ENCODE results near the gene CORO1C.
"Not testable (repeated sequence)": the region's sequence is repeated elsewhere in the genome, so short reads cannot be mapped to it uniquely, and the experiment has no call there.

CORO1C gene

GRCh38 chr12:108734200-108734906 is 3.0 kb upstream of the CORO1C start:
- Histone ChIP-seq H3K4me3 (ENCODE audit: low read length in 2 of 2) (peak overlapping the region; percentile 20 to 33), H3K27me3 (ENCODE audit: control insufficient read depth in 2 of 2, insufficient read depth in 2 of 2, low read length in 2 of 2) (no peaks in the 10 kb centered on the region), H3K9me3 (ENCODE audit: control insufficient read depth in 2 of 2, low read length in 2 of 2) (no peaks in the 10 kb centered on the region), H3K4me1 (ENCODE audit: control insufficient read depth in 2 of 2, insufficient read depth in 2 of 2, low read length in 2 of 2) (peaks cover 26 to 32% of the 10 kb centered on the region in 2 donors), H3K36me3 (ENCODE audit: control insufficient read depth in 2 of 2, insufficient read depth in 2 of 2, low read length in 2 of 2) (no peaks in the 10 kb centered on the region), H3K9ac (ENCODE audit: low read depth in 1 of 2, low read length in 2 of 2) (peak overlapping the region; percentile 67 to 70), H3K27ac (ENCODE audit: low read depth in 2 of 2, low read length in 2 of 2) (peak overlapping the region; percentile 98 to 99)

DNA sequence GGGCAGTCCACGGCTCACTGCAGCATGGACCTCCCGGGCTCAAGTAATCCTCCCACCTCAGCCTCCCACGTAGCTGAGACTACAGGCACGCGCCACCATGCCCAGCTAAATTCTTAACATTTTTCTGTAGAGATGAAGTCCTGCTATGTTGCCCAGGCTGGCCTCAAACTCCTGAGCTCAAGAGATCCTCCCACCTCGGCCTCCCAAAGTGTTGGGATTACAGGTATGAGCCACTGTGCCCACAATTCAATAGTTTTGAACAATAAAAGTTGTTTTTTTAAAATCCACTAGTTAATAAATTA is 1.9 kb upstream of the CORO1C start:
- H3K4me3 ChIP-seq (ENCODE audit: low read length in 2 of 2); H3K27me3 ChIP-seq (ENCODE audit: control insufficient read depth in 2 of 2, insufficient read depth in 2 of 2, low read length in 2 of 2); H3K9ac ChIP-seq (ENCODE audit: low read depth in 1 of 2, low read length in 2 of 2); H3K9me3 ChIP-seq (ENCODE audit: control insufficient read depth in 2 of 2, low read length in 2 of 2); H3K36me3 ChIP-seq (ENCODE audit: control insufficient read depth in 2 of 2, insufficient read depth in 2 of 2, low read length in 2 of 2): not testable (repeated sequence)
- Histone ChIP-seq H3K4me1 (ENCODE audit: control insufficient read depth in 2 of 2, insufficient read depth in 2 of 2, low read length in 2 of 2) (peaks cover 23 to 43% of the 10 kb centered on the region in 2 donors), H3K27ac (ENCODE audit: low read depth in 2 of 2, low read length in 2 of 2) (peak overlapping the region; percentile 98 to 99)

DNA sequence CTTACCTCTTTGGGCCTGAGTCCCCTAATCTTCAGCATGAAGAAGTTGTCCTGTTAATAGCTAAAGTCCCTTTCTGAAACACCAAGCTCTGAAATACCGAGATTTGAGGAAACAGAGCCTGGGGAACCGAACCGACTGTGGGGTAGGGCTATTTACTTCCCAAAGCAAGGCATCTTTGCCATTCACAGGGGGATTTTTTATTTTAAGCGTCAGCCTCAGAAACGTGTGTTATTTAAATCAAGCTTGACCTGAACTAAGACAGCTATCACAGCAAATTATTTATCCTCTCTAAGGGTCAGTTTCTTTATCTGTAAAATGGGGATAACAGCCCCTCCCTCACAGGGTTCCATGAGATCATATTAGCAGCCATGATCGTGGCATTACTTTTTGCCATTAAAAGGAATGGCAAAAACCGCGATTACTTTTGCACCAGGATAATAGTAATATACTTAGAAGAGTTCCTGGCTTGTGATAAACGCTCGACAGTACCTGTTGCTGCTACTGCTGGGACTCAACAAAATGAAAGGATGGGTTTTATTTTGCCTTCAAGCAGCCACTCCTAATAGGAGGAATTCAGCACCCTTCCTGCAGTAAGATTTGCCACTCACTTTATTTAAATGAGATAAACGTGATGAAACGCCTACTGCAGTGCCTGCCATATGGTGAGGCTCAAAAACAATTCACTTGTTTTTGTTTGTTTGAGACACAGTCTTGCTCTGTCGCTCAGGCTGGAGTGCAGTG is 1.3 kb upstream of the CORO1C start:
- H3K9ac ChIP-seq (ENCODE audit: low read depth in 1 of 2, low read length in 2 of 2) = peak overlapping the region; percentile 79 to 85
- H3K27ac ChIP-seq (ENCODE audit: low read depth in 2 of 2, low read length in 2 of 2) = peak overlapping the region; percentile 98 to 99
- no peaks in the 10 kb centered on the region for H3K27me3 ChIP-seq (ENCODE audit: control insufficient read depth in 2 of 2, insufficient read depth in 2 of 2, low read length in 2 of 2)
- peak overlapping the region; percentile 68 to 85 for H3K4me3 ChIP-seq (ENCODE audit: low read length in 2 of 2)
- H3K4me1 ChIP-seq (ENCODE audit: control insufficient read depth in 2 of 2, insufficient read depth in 2 of 2, low read length in 2 of 2) = peaks cover 23 to 43% of the 10 kb centered on the region in 2 donors
- no peaks in the 10 kb centered on the region for H3K36me3 ChIP-seq (ENCODE audit: control insufficient read depth in 2 of 2, insufficient read depth in 2 of 2, low read length in 2 of 2)
- H3K9me3 ChIP-seq (ENCODE audit: control insufficient read depth in 2 of 2, low read length in 2 of 2) = no peaks in the 10 kb centered on the region

DNA sequence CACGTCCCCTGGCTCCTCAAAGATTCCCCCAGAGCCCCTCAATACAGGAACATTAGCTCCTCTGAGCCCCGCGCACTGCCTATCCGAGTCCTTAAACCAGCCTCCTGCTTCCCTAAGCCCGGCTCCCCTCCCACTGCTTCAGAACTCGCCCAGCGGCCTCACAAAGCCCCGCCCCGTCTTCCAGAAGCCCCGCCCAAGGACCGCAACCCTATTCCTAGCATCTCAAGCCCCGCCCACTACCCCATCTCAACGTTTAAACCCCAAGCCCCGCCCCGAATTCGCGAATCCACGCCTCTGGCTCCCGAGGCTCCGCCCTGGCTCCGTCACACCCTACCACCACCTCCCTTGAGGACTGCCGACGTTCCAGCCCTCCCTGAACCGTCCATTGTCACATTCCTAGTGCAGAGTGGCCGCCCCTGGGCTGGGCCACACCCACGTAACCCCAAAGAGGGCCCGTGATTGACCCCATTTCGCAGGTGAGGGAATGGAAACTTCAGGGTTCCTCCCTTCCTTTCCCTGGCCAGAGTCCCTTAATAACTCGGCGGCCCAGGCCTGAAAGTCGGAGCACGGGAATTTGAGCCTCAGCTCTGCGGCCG is 646 bp upstream of the CORO1C start:
- Histone ChIP-seq H3K4me3 (ENCODE audit: low read length in 2 of 2) (peak overlapping the region; percentile 85 to 86), H3K9ac (ENCODE audit: low read depth in 1 of 2, low read length in 2 of 2) (peak overlapping the region; percentile 88 to 95), H3K36me3 (ENCODE audit: control insufficient read depth in 2 of 2, insufficient read depth in 2 of 2, low read length in 2 of 2) (no peaks in the 10 kb centered on the region), H3K9me3 (ENCODE audit: control insufficient read depth in 2 of 2, low read length in 2 of 2) (no peaks in the 10 kb centered on the region), H3K27me3 (ENCODE audit: control insufficient read depth in 2 of 2, insufficient read depth in 2 of 2, low read length in 2 of 2) (no peaks in the 10 kb centered on the region), H3K4me1 (ENCODE audit: control insufficient read depth in 2 of 2, insufficient read depth in 2 of 2, low read length in 2 of 2) (peaks cover 23 to 47% of the 10 kb centered on the region in 2 donors), H3K27ac (ENCODE audit: low read depth in 2 of 2, low read length in 2 of 2) (peak overlapping the region; percentile 98 to 99)

DNA sequence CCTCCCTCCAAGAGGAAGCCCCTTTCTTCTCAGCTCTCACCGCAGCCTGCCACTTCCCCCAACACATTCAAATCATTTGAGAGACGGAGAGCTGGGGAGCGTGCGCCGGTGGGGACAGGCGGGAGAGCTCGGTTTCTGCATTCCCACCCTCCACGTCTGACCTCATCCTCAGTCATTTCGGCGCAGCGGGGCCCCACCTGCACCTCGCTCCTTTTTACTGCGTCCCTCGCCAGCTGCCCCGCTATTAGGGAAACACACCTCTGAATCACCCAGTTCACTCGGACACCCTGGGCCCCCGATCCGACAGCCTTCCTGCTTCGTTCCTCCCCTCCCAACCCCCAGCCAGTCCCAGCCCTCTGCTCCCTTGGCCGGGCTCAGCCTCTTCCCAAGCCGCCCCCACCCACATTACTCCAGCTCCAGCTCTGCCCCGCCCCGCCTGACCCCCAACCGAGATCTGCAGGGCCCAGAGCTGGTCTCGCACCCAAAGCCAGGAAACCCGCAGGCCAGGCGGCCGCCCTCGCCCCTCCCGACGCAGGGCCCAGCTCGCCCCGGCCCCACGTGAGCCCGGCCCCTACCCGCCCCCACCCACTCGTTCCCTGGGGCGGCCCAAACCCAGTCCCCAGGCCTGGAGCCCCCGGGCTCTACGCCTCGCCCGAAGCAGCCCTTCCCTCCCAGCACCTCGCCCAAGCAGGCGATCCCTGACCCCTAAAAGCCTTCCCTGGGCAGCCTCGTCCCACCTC is 783 bp downstream of the CORO1C start:
- H3K27me3 ChIP-seq (ENCODE audit: control insufficient read depth in 2 of 2, insufficient read depth in 2 of 2, low read length in 2 of 2) = no peaks in the 10 kb centered on the region
- H3K27ac ChIP-seq (ENCODE audit: low read depth in 2 of 2, low read length in 2 of 2) = peak overlapping the region; percentile 98 to 99
- peaks cover 23 to 49% of the 10 kb centered on the region in 2 donors for H3K4me1 ChIP-seq (ENCODE audit: control insufficient read depth in 2 of 2, insufficient read depth in 2 of 2, low read length in 2 of 2)
- no peaks in the 10 kb centered on the region for H3K9me3 ChIP-seq (ENCODE audit: control insufficient read depth in 2 of 2, low read length in 2 of 2)
- peak overlapping the region; percentile 84 to 87 for H3K4me3 ChIP-seq (ENCODE audit: low read length in 2 of 2)
- H3K9ac ChIP-seq (ENCODE audit: low read depth in 1 of 2, low read length in 2 of 2) = peak overlapping the region; percentile 87 to 95
- H3K36me3 ChIP-seq (ENCODE audit: control insufficient read depth in 2 of 2, insufficient read depth in 2 of 2, low read length in 2 of 2) = no peaks in the 10 kb centered on the region

- Histone ChIP-seq H3K4me3 (ENCODE audit: low read length in 2 of 2) (peak overlapping the region; percentile 84 to 87), H3K4me1 (ENCODE audit: control insufficient read depth in 2 of 2, insufficient read depth in 2 of 2, low read length in 2 of 2) (peaks cover 20 to 49% of the 10 kb centered on the region in 2 donors), H3K36me3 (ENCODE audit: control insufficient read depth in 2 of 2, insufficient read depth in 2 of 2, low read length in 2 of 2) (no peaks in the 10 kb centered on the region), H3K27ac (ENCODE audit: low read depth in 2 of 2, low read length in 2 of 2) (peak overlapping the region; percentile 98 to 99), H3K9me3 (ENCODE audit: control insufficient read depth in 2 of 2, low read length in 2 of 2) (no peaks in the 10 kb centered on the region), H3K27me3 (ENCODE audit: control insufficient read depth in 2 of 2, insufficient read depth in 2 of 2, low read length in 2 of 2) (no peaks in the 10 kb centered on the region), H3K9ac (ENCODE audit: low read depth in 1 of 2, low read length in 2 of 2) (peak overlapping the region; percentile 83 to 95)
Measured at GRCh38 chr12:108729612-108730364, 1.5 kb downstream of the CORO1C start.

DNA sequence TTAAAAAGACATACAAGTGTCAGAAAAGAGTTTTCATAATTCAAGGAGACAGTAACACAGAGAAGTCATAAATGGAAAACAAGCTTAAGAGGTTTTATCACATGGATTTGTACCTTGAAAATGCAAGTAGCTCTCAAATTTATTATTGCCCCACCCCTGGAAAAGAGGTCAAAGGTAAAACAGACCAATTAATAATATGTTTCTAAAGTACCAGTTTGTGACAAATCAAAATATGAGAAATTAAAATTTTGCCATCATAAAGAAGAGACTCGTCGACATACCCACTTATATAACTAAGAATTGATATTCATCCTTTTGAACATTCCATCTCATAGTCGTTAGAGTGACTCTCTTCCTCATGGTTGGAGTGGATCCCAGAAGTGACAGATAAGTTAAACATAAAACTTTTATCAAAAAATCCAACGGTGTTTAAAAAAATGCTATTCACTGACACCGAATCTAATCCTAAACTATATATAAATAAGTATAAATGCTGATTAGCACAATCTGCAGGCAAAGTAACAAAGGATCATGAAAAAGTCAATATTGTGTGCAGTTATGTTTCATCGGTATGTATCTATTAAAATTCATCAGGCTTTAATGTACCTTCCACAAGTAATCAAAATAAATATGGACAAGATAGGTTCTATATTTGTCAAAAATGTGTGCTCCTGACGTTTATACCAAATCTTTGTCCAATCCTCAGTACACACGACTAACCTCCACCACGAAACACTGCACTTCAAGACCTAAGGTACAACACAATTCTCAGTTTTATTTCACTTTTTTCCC is 2.3 kb downstream of the CORO1C start:
- Histone ChIP-seq H3K27ac (ENCODE audit: low read depth in 2 of 2, low read length in 2 of 2) (peak overlapping the region; percentile 98 to 99), H3K9ac (ENCODE audit: low read depth in 1 of 2, low read length in 2 of 2) (peak overlapping the region; percentile 83 to 95), H3K36me3 (ENCODE audit: control insufficient read depth in 2 of 2, insufficient read depth in 2 of 2, low read length in 2 of 2) (no peaks in the 10 kb centered on the region), H3K4me3 (ENCODE audit: low read length in 2 of 2) (peak overlapping the region; percentile 84 to 87), H3K4me1 (ENCODE audit: control insufficient read depth in 2 of 2, insufficient read depth in 2 of 2, low read length in 2 of 2) (peaks cover 18 to 48% of the 10 kb centered on the region in 2 donors), H3K9me3 (ENCODE audit: control insufficient read depth in 2 of 2, low read length in 2 of 2) (no peaks in the 10 kb centered on the region), H3K27me3 (ENCODE audit: control insufficient read depth in 2 of 2, insufficient read depth in 2 of 2, low read length in 2 of 2) (no peaks in the 10 kb centered on the region)

DNA sequence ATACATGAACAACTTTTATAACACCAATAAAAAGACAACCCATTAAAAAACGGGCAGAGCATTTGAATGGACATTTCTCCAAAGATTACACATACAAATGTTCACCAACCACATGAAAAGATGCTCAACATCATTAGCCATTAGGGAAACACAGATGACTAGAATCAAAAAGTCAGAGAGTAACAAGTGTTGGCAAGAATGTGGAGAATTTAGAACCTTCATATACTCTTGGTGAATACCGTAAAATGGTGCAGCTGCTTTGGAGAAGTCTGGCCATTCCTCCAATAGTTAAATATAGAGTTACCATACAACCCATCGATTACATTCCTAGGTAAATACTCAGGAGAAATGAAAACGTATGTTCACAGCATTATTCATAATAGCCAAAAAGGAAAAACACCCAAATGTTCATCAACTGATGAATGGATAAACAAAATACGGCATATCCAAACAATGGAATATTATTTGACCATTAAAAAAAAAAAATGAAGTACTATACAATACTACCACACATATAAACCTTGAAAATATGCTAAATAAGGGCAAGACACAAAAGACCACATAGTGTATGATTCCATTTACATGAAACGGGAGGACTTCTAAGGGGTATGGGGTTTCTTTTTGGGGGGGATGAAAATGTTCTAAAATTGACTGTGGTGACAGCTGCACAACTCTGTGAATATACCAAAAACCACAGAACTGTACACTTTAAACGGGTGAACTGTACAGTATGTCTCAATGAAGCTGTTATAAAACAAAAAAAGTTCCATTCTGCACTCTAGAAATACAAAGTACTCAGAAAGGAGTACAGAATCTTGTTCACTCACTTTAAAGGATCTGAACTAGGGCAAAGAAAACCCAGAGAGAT is 3.2 kb downstream of the CORO1C start:
- H3K9me3 ChIP-seq (ENCODE audit: control insufficient read depth in 2 of 2, low read length in 2 of 2) = no peaks in the 10 kb centered on the region
- no peaks in the 10 kb centered on the region for H3K36me3 ChIP-seq (ENCODE audit: control insufficient read depth in 2 of 2, insufficient read depth in 2 of 2, low read length in 2 of 2)
- peaks cover 14 to 42% of the 10 kb centered on the region in 2 donors for H3K4me1 ChIP-seq (ENCODE audit: control insufficient read depth in 2 of 2, insufficient read depth in 2 of 2, low read length in 2 of 2)
- H3K27me3 ChIP-seq (ENCODE audit: control insufficient read depth in 2 of 2, insufficient read depth in 2 of 2, low read length in 2 of 2) = no peaks in the 10 kb centered on the region
- H3K4me3 ChIP-seq (ENCODE audit: low read length in 2 of 2) = peak overlapping the region in 1 of 2 donors; percentile 1
- H3K27ac ChIP-seq (ENCODE audit: low read depth in 2 of 2, low read length in 2 of 2) = peak overlapping the region; percentile 33 to 43
- H3K9ac ChIP-seq (ENCODE audit: low read depth in 1 of 2, low read length in 2 of 2) = no peak overlapping the region
